B cell (primary cell): ENCODE results near the gene EFCAB13. TPM values are rescaled to one million over a fixed set of nuclear protein-coding genes. Genes with fewer than 3 reads are reported as not detected.
A peak's percentile ranks its signal among the peaks of the same experiment; 100 is the strongest.

ENCODE experiments used
- ATAC-seq: fragments of 200-7000 bp; cut with Tn5 transposase; one replicate; pipeline ENCODE4 v1.10.0; 2021; ENCODE audit warnings: low read depth, mild to moderate bottlenecking, moderate number of reproducible peaks, moderate library complexity
- CTCF ChIA-PET: fragments of 350-600 bp; sonication (Branson Sonifier 250); formaldehyde crosslinking; loops from one replicate; lab custom pipeline; 2021; ENCODE audit warnings: antibody characterized with exemption, inconsistent platforms; lab: Charles Lee
- POLR2A ChIA-PET: fragments of 350-600 bp; sonication (Branson Sonifier 250); formaldehyde crosslinking; loops from one replicate; lab custom pipeline; 2021; ENCODE audit warnings: antibody characterized with exemption; lab: Charles Lee
- DNase-seq: peaks from one replicate; pipeline ENCODE4 v3.0.0; 2013
- H2AFZ ChIP-seq: 2 replicates; pipeline ENCODE4 v1.6.1; 2012; ENCODE audit warnings: mild to moderate bottlenecking, low read depth, low read length; ENCODE audit not compliant: insufficient read depth, poor library complexity, severe bottlenecking
- H3K27ac ChIP-seq, 2 donors: 1 replicate in 1 of 2; 2 replicates in 1 of 2; pipeline ENCODE4 v1.5.1; 2012 to 2013; ENCODE audit warnings: low read length in 2 of 2, mild to moderate bottlenecking in 2 of 2, moderate library complexity in 1 of 2
- H3K27me3 ChIP-seq, 4 experiments: fragments of 200-600 bp in 1 of 4; sonication (generic) in 1 of 4; replicated peaks in 1 of 4; 1 replicate in 2 of 4; 2 replicates in 2 of 4; pipeline versions ENCODE4 v1.6.1 to v1.7.0; 2013 to 2016; ENCODE audit warnings: low read length in 3 of 4, mild to moderate bottlenecking in 2 of 4, mixed read lengths in 1 of 4, moderate library complexity in 1 of 4; ENCODE audit not compliant: insufficient read depth in 4 of 4, control insufficient read depth in 3 of 4; ENCODE audit errors: control extremely low read depth in 1 of 4
- H3K36me3 ChIP-seq, 2 experiments: replicated peaks in 1 of 2; 1 replicate in 1 of 2; 2 replicates in 1 of 2; pipeline versions ENCODE4 v1.6.1 to v1.7.1; 2013; ENCODE audit warnings: low read length in 1 of 2; ENCODE audit not compliant: insufficient read depth in 2 of 2, control insufficient read depth in 1 of 2; ENCODE audit errors: control extremely low read depth in 1 of 2, extremely low read depth in 1 of 2
- H3K4me1 ChIP-seq, 2 donors: fragments of 200-600 bp in 1 of 2; sonication (generic) in 1 of 2; 1 replicate in 1 of 2; 2 replicates in 1 of 2; pipeline versions ENCODE4 v1.5.1 to v1.6.1; 2013 to 2017; ENCODE audit warnings: low read length in 2 of 2; ENCODE audit not compliant: control insufficient read depth in 2 of 2, insufficient read depth in 2 of 2
- H3K4me2 ChIP-seq: replicated peaks from 2 replicates; pipeline ENCODE3; 2012; ENCODE audit warnings: mild to moderate bottlenecking, low read depth, low read length; ENCODE audit not compliant: poor library complexity, severe bottlenecking
- H3K4me3 ChIP-seq, 5 experiments: fragments of 200-600 bp in 1 of 5; sonication (generic) in 1 of 5; 1 replicate in 3 of 5; 2 replicates in 2 of 5; pipeline versions ENCODE4 v1.5.1 to v1.7.0; 2011 to 2016; ENCODE audit warnings: low read length in 4 of 5, mild to moderate bottlenecking in 4 of 5, low read depth in 2 of 5, control low read depth in 1 of 5, moderate library complexity in 1 of 5; ENCODE audit not compliant: insufficient read depth in 1 of 5; ENCODE audit errors: control extremely low read depth in 1 of 5, extremely low read depth in 1 of 5
- H3K79me2 ChIP-seq: fragments of 200-600 bp; sonication (generic); one replicate; pipeline ENCODE4 v1.6.0; 2016; ENCODE audit warnings: low read length; ENCODE audit not compliant: control insufficient read depth, insufficient read depth
- H3K9ac ChIP-seq: fragments of 200-600 bp; sonication (generic); 2 replicates; pipeline ENCODE4 v1.6.1; 2017; ENCODE audit warnings: mild to moderate bottlenecking, low read length, moderate library complexity
- H3K9me3 ChIP-seq, 3 donors: one replicate each; pipeline versions ENCODE4 v1.6.1 to v1.7.1; 2013; ENCODE audit warnings: low read length in 2 of 3; ENCODE audit not compliant: control insufficient read depth in 2 of 3, insufficient read depth in 1 of 3; ENCODE audit errors: control extremely low read depth in 1 of 3
- H4K20me1 ChIP-seq: 2 replicates; pipeline ENCODE4 v1.6.0; 2012; ENCODE audit warnings: mild to moderate bottlenecking, low read length; ENCODE audit not compliant: insufficient read depth, control insufficient read depth, poor library complexity, severe bottlenecking
- H3K27ac Mint-ChIP-seq: one replicate; pipeline ENCODE4 v1.8.0; 2021; ENCODE audit warnings: mixed read lengths
- H3K27me3 Mint-ChIP-seq: one replicate; pipeline ENCODE4 v1.8.0; 2021; ENCODE audit warnings: mixed read lengths
- H3K4me1 Mint-ChIP-seq: one replicate; pipeline ENCODE4 v1.8.0; 2021; ENCODE audit warnings: mixed read lengths
- H3K4me3 Mint-ChIP-seq: one replicate; pipeline ENCODE4 v1.8.0; 2021; ENCODE audit warnings: mixed read lengths
- H3K9me3 Mint-ChIP-seq: one replicate; pipeline ENCODE4 v1.8.0; 2022; ENCODE audit warnings: mixed read lengths; ENCODE audit not compliant: insufficient read depth
- EZH2 ChIP-seq: IDR thresholded peaks from 2 replicates; pipeline ENCODE4 v1.6.1; 2012; ENCODE audit warnings: borderline replicate concordance, low read depth, mild to moderate bottlenecking, moderate library complexity, low read length; ENCODE audit not compliant: insufficient read depth, poor library complexity, severe bottlenecking
- WGBS: methylation state at CpG from one replicate; pipeline ENCODE4 v1.1.5; 2013; ENCODE audit warnings: missing lambda C conversion rate; ENCODE audit not compliant: insufficient coverage; 5-methylcytosine and 5-hydroxymethylcytosine counted together
- intact Hi-C: fragments of 100-400 bp; cut with micrococcal nuclease; formaldehyde crosslinking; loops from one replicate; pipeline ENCODE4 v1.10.0; 2022
- polyA plus RNA-seq: library from polyadenylated mRNA; depleted of rRNA; stranded (reverse); fragments of >200 nt; gene quantifications from 2 replicates; pipeline ENCODE4 v1.2.3, GENCODE V29; 2012
- total RNA-seq, 2 donors: library from RNA; stranded (reverse); fragments of 120-200 nt in 1 of 2; gene quantifications; 1 replicate in 1 of 2; 2 replicates in 1 of 2; pipeline versions ENCODE4 v1.2.3 to v1.2.4, GENCODE V29; 2013 to 2022
- TF ChIP-seq, protein P1 (sequence below): fragments of 200-600 bp; IDR thresholded peaks from one replicate; pipeline ENCODE4 v1.8.0; 2022; ENCODE audit warnings: antibody characterized with exemption, mild to moderate bottlenecking

The EFCAB13 gene
- total and polyA plus RNA-seq, 2 donors (not counting 1 experiment from before 2014, with no cell fraction given), result 5.4 to 86.5 TPM

GRCh38 chr17:47324224-47325020 is 667 bp downstream of the EFCAB13 start:
- 2% methylated on average over 18 of the region's 28 CpGs for WGBS
- peaks cover 0 to 4% (median 4%) of the 10 kb centered on the region in 3 donors for H3K9me3 ChIP-seq
- H3K79me2 ChIP-seq, result no peaks in the 10 kb centered on the region
- peak overlapping the region; percentile 82 for H3K9ac ChIP-seq
- DNase-seq (peak; percentile 93), ATAC-seq (peak; percentile 44)
- peaks cover 0 to 9% of the 10 kb centered on the region in 2 experiments for H3K36me3 ChIP-seq
- Mint-ChIP-seq H3K4me3 (peak overlapping the region; percentile 100), H3K27me3 (no peaks in the 10 kb centered on the region), H3K4me1 (peaks cover 25% of the 10 kb centered on the region), H3K27ac (peak overlapping the region; percentile 99), H3K9me3 (no peaks in the 10 kb centered on the region)
- ChIA-PET CTCF (interaction anchor here (0.8 to 4.9 kb wide), 6 partner anchors 9 to 124 kb away, joined by 3 to 37 read pairs (median 4); partner anchors contain the start of gene ITGB3), POLR2A (interaction anchor here (0.6 to 2.7 kb wide), 20 partner anchors 9 to 1291 kb away, joined by 3 to 15 read pairs (median 5); partner anchors contain the start of genes CDC27 and KPNB1)
- TF ChIP-seq, protein P1, sequence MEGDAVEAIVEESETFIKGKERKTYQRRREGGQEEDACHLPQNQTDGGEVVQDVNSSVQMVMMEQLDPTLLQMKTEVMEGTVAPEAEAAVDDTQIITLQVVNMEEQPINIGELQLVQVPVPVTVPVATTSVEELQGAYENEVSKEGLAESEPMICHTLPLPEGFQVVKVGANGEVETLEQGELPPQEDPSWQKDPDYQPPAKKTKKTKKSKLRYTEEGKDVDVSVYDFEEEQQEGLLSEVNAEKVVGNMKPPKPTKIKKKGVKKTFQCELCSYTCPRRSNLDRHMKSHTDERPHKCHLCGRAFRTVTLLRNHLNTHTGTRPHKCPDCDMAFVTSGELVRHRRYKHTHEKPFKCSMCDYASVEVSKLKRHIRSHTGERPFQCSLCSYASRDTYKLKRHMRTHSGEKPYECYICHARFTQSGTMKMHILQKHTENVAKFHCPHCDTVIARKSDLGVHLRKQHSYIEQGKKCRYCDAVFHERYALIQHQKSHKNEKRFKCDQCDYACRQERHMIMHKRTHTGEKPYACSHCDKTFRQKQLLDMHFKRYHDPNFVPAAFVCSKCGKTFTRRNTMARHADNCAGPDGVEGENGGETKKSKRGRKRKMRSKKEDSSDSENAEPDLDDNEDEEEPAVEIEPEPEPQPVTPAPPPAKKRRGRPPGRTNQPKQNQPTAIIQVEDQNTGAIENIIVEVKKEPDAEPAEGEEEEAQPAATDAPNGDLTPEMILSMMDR, result no peak
- TF ChIP-seq EZH2, result no peak
- peak overlapping the region; percentile 89 for H3K4me2 ChIP-seq
- H3K27ac ChIP-seq, result peak overlapping the region; percentile 97 to 99
- H4K20me1 ChIP-seq, result no peaks in the 10 kb centered on the region
- peaks cover 11 to 15% of the 10 kb centered on the region in 2 donors for H3K4me1 ChIP-seq
- peak overlapping the region; percentile 74 to 99 (median 91) for H3K4me3 ChIP-seq
- intact Hi-C loops, result loop anchor here (1.0 to 10.0 kb wide), 7 partner anchors 38 to 1130 kb away; partner anchors contain the start of genes GOSR2 and KANSL1
- peak overlapping the region; percentile 95 for H2AFZ ChIP-seq
- H3K27me3 ChIP-seq, result no peaks in the 10 kb centered on the region
